Mucosa of rectum (tissue), 2 donors: ENCODE data around the gene POLRMT.

Experiments
- H3K27ac ChIP-seq, 2 donors: one replicate each; pipeline ENCODE4 v1.7.0; 2013; ENCODE audit warnings: inconsistent platforms in 2 of 2, low read depth in 2 of 2, low read length in 2 of 2
- H3K27me3 ChIP-seq, 2 donors: one replicate each; pipeline ENCODE4 v1.7.0; 2013; ENCODE audit warnings: low read length in 2 of 2; ENCODE audit not compliant: control insufficient read depth in 2 of 2, insufficient read depth in 2 of 2
- H3K36me3 ChIP-seq, 2 donors: one replicate each; pipeline ENCODE4 v1.7.0; 2013; ENCODE audit warnings: low read length in 2 of 2; ENCODE audit not compliant: control insufficient read depth in 2 of 2, insufficient read depth in 2 of 2
- H3K4me1 ChIP-seq, 2 donors: one replicate each; pipeline ENCODE4 v1.7.0; 2013; ENCODE audit warnings: low read length in 2 of 2, mild to moderate bottlenecking in 1 of 2; ENCODE audit not compliant: control insufficient read depth in 2 of 2, insufficient read depth in 2 of 2
- H3K4me3 ChIP-seq, 2 donors: one replicate each; pipeline ENCODE4 v1.7.0; 2013; ENCODE audit warnings: low read length in 2 of 2
- H3K9ac ChIP-seq, 2 donors: one replicate each; pipeline ENCODE4 v1.7.0; 2013; ENCODE audit warnings: low read length in 2 of 2, low read depth in 1 of 2, mild to moderate bottlenecking in 1 of 2
- H3K9me3 ChIP-seq, 2 donors: one replicate each; pipeline ENCODE4 v1.7.0; 2013; ENCODE audit warnings: low read length in 2 of 2; ENCODE audit not compliant: control insufficient read depth in 2 of 2
- donor health status: healthy.
- donor health status: Normal muscosa, but diverticular disease.

POLRMT gene

GRCh38 chr19:645912-646778, 12.8 kb upstream of the POLRMT start:
- Histone ChIP-seq H3K27me3 (no peaks in the 10 kb centered on the region), H3K9me3 (no peaks in the 10 kb centered on the region), H3K27ac (no peak overlapping the region), H3K4me3 (no peak overlapping the region), H3K4me1 (no peaks in the 10 kb centered on the region), H3K9ac (no peak overlapping the region), H3K36me3 (peaks cover 19 to 20% of the 10 kb centered on the region in 2 donors)

- Histone ChIP-seq H3K4me3 (no peak overlapping the region), H3K9ac (no peak overlapping the region), H3K27ac (no peak overlapping the region), H3K27me3 (no peaks in the 10 kb centered on the region), H3K36me3 (peaks cover 16 to 19% of the 10 kb centered on the region in 2 donors), H3K9me3 (no peaks in the 10 kb centered on the region), H3K4me1 (no peaks in the 10 kb centered on the region)
Measured at GRCh38 chr19:644789-645188, 11.5 kb upstream of the POLRMT start.

GRCh38 chr19:644363-644762, 11.0 kb upstream of the POLRMT start:
- Histone ChIP-seq H3K27ac (no peak overlapping the region), H3K27me3 (no peaks in the 10 kb centered on the region), H3K9ac (no peak overlapping the region), H3K36me3 (peaks cover 16% of the 10 kb centered on the region in 2 donors), H3K4me1 (peaks cover under 1% of the 10 kb centered on the region in 2 donors), H3K4me3 (no peak overlapping the region), H3K9me3 (no peaks in the 10 kb centered on the region)

- Histone ChIP-seq H3K4me1 (peaks cover 5 to 6% of the 10 kb centered on the region in 2 donors), H3K9ac (no peak overlapping the region), H3K27ac (no peak overlapping the region), H3K9me3 (no peaks in the 10 kb centered on the region), H3K4me3 (no peak overlapping the region), H3K27me3 (no peaks in the 10 kb centered on the region), H3K36me3 (peaks cover 11 to 14% of the 10 kb centered on the region in 2 donors)
Measured at GRCh38 chr19:643736-644135, 10.4 kb upstream of the POLRMT start.

- Histone ChIP-seq H3K27ac (no peak overlapping the region), H3K36me3 (peaks cover 6 to 9% of the 10 kb centered on the region in 2 donors), H3K9ac (no peak overlapping the region), H3K9me3 (no peaks in the 10 kb centered on the region), H3K4me1 (peaks cover 5 to 6% of the 10 kb centered on the region in 2 donors), H3K27me3 (no peaks in the 10 kb centered on the region), H3K4me3 (no peak overlapping the region)
Measured at GRCh38 chr19:642767-643727, 9.7 kb upstream of the POLRMT start.

- H3K27ac ChIP-seq: no peak overlapping the region
Measured at GRCh38 chr19:641702-642101, 8.4 kb upstream of the POLRMT start.

GRCh38 chr19:640606-641189, 7.4 kb upstream of the POLRMT start:
- Histone ChIP-seq H3K9me3 (no peaks in the 10 kb centered on the region), H3K4me1 (peaks cover 5 to 6% of the 10 kb centered on the region in 2 donors), H3K9ac (no peak overlapping the region), H3K27me3 (no peaks in the 10 kb centered on the region), H3K27ac (no peak overlapping the region), H3K4me3 (no peak overlapping the region), H3K36me3 (no peaks in the 10 kb centered on the region)

More at GRCh38 chr19:641702-642101, 8.4 kb upstream of the POLRMT start:
- Histone ChIP-seq H3K27me3 (no peaks in the 10 kb centered on the region), H3K4me1 (peaks cover 5 to 6% of the 10 kb centered on the region in 2 donors), H3K36me3 (peaks cover 3 to 5% of the 10 kb centered on the region in 2 donors), H3K9ac (no peak overlapping the region), H3K4me3 (no peak overlapping the region), H3K9me3 (no peaks in the 10 kb centered on the region)

- no peak overlapping the region for H3K27ac ChIP-seq
- H3K4me3 ChIP-seq: peak overlapping the region in 1 of 2 donors; percentile 43
Measured at GRCh38 chr19:640161-640558, 6.8 kb upstream of the POLRMT start.

GRCh38 chr19:639253-640160, 6.2 kb upstream of the POLRMT start, which contains the start of gene FGF22:
Gene FGF22 (plus strand): TSS chr19:639879. CDS start chr19:639926, 47 bp downstream.
- Histone ChIP-seq H3K27ac (no peak within 1 kb of the TSS), H3K9ac (no peak within 1 kb of the TSS)

More at GRCh38 chr19:640161-640558, 6.8 kb upstream of the POLRMT start:
- Histone ChIP-seq H3K27me3 (no peaks in the 10 kb centered on the region), H3K9me3 (no peaks in the 10 kb centered on the region), H3K4me1 (peaks cover 5 to 6% of the 10 kb centered on the region in 2 donors), H3K36me3 (no peaks in the 10 kb centered on the region), H3K9ac (no peak overlapping the region)

More at GRCh38 chr19:639253-640160, 6.2 kb upstream of the POLRMT start, which contains the start of gene FGF22:
- Histone ChIP-seq H3K36me3 (no peaks in the 10 kb centered on the region), H3K4me3 (peak within 1 kb of the TSS; percentile 60 to 75), H3K27me3 (no peaks in the 10 kb centered on the region), H3K4me1 (peaks cover 5 to 6% of the 10 kb centered on the region in 2 donors), H3K9me3 (no peaks in the 10 kb centered on the region)
